Activated CD8-positive, alpha-beta memory T cell treated with anti-CD3 and anti-CD28 coated beads, Interleukin-2, amount 50 U/mL, for 24 hours (primary cell): ENCODE measurements around the gene CAST.

Experiments used
- DNase-seq: peaks from one replicate; pipeline ENCODE4 v3.0.0-alpha.2; 2020; ENCODE audit errors: extremely low read depth

CAST gene

DNA sequence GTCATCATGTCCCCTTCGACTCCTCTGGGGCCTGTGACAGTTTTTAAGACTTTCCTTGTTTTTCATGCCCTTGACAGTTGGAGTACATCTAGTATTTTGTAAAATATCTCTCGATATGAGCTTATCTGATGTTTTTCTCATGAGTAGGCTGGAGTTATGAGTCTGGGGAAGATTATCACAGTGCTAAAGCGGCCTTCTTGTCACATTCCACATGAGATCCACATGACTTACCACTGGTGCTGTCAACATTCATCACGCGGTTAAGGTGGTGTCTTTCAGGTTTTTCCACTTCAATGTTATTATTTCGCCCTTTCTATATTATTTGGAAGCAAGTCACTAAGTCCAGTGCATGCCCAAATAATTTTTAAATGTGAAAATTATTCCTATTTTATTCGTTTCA, 17.1 kb upstream of the CAST start:
- DNase-seq = no peak

DNA sequence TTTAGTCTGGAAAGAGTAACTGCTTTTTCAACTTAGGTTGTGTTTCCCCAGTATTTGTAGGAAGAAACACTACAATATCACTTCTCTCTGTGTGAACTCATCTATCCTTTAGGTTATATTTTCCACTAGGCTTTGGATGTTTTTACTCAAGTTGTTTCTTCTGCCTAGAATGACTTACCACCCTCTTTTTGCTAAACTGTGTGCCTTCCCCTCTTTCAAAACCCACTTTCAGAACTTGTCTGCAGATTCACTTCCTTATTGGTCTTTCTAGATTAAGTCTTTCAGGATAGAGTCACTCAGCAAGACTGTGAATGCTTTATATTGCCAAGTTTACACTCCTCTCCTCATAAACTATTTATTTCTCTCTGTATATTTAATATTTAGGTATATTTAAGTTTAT, 14.2 kb upstream of the CAST start:
- no peak for DNase-seq

DNA sequence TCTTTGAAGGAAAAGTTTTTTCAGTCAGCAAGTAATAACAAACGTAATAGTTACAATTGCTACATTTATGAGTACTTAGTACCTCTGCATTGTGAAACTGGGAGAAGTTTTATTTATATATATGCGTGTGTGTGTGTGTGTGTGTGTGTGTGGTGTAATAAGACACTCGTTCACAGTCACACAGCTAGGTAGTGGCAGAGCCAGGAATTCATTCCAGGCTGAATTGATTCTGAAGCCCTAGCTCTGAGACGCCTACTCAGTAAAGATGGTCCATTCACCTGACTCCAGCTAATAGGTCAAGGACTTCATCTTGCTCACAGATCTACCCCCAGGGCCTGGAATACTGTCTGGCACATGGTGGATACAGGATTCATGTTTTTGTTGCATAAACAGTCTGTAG, 13.6 kb upstream of the CAST start:
- no peak for DNase-seq

DNA sequence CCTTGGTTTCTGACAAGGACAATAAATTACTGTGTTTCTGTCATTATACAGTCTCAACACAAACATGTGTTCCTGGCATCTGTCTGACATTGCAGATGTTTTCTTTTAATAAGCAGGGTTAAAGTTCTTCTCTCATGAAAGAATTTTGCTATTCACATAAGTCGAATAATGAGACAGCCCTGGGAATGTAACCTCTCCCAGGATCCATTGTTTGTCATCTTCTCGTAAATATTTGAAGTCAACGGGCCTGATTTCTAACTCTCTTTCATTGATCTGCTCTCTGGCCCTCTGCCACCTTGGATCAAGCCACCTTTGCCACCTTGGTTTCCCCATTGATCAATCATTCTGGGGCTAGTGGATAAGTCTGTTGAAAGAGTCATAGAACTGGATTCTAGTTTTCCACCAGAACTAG, 12.9 kb upstream of the CAST start:
- DNase-seq = no peak

DNA sequence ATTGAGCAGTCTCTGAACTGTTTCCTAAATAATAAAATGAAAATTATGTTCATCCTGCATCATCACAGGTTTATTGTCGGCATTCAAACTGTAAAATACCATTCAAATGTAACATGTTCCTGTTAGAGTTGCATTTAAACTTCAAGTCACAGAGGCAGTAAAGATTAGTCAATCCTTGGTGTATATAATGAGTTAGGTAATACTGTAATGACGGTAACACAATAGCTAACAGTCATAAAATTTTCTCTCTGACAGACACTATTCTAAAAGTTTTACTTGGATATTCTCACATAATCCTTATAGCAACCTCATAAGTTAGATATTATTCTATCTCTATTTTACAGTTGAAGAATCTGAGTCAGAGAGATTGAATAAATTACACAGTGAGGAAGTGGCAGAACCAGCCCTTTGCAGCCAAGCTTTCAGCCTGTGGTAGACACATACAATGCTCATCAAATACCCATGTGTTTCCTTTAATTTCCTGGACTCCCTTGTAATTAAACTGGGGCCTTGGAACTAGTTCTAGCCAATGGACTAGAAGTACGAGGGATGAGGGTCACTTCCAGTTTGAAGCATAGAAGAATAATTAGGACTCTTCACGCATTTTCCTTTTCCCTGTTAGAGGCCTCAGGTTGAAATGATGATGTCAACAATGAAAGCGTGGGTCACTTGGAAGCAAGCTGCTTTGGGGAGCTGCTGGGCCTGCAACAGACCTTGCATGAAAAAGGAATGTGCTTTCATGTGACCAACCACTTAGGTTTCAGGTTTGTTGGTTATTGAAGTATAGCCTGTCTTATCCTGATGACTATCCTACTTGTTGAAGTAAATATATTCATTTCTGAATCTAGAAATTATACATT, 12.3 kb upstream of the CAST start:
- no peak for DNase-seq

DNA sequence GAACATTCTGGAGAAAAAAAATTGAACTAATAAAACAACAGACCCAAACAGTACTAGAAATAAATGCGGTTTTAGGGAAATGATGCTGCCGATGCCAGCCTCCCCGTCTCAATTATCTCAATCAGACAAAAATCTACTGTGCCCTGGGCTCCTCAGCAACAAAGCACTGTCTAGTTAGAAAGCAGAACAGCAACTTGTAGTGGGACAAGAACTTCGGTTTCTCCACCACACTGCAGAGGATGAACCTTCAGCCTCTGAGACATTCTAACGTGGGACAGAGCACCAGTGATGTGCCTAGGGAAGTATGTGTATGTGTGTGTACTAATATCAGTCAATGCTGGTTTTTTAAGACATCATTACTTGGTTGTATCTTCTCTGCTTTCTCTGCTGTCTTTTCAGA, 11.1 kb upstream of the CAST start:
- DNase-seq = no peak

DNA sequence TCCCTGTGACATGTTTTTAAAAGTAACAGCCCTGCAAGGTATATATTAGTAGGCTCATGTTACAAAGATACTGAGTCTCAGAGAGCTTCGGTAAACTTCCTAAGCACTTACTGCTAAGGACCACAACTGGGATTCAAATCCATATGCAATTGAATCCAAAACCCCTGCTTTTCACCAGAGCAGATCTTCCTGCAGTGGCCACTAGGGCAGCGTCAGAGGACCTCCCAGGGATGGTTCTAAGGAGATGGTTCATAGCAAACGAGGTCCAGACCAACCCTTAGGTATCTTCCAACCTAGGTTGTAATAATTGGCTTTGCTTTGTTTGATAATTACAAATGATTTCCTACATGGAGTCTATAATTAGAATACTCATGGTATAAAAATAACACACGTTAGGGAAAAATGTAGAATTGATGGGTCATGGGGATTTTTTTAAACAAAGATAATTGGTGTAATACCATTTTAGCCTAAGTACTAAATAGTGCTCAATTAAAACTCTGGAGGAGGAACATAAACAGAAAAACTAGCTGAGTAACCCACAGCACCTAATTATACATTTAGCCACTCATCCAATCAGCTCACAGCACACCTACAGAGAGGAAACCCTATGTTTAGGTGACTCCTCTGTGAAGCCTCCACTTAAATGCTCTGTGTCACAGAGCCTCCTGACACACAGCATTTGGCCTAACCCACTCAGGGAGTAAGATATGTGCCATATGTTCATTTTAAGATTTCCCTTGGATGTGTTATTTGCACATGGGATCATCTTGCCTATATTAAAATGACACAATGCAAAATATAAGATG, 10.0 kb upstream of the CAST start:
- DNase-seq = no peak

DNA sequence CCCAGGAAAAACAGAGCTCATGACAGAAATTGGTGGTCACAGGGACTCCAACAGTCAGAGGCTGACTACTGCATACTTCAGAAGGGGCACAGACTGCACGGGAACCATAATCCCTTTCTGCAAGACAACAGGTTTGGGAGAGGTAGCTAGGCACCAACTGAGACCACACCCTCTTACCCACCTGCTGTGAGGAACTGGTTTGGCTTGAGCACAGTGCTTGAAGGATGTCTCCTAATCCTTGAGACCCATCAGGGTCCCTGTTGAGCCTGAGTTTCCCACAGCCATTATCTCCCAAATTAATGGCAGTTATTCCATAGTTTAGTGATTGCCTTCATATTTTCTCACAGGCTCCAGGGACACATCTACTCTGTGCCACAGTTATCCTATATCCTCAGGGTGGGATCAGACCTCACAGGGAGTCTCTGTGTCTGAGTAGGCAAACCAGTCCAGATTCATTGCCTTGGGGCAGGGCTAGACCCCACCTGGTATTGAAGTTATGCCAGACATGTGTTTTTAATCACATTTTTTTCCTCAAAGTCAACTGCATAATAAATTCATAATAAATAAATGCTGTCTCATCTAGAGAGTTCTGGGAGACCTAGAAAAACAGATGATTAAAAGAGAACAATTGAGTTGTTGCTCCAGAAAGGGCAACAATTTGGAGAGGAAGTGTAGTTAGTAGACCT, 9.3 kb upstream of the CAST start:
- DNase-seq = no peak

DNA sequence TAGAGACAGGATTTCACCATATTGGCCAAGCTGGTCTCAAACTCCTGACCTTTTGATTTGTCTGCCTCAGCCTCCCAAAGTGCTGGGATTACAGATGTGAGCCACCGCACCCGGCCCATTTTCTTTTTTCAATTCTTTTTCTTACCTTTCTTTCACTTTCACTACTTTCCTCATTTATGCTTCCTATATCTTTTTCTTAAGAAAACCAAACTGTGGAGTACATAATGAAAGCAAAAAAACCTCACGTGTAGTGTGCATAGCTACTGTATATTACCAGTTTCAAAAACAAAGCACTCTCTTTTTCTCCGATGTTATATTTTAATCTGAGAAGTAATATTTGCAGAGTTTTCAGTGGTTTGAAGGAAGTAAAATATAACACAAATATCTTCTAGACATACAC, 8.0 kb upstream of the CAST start:
- no peak for DNase-seq

DNA sequence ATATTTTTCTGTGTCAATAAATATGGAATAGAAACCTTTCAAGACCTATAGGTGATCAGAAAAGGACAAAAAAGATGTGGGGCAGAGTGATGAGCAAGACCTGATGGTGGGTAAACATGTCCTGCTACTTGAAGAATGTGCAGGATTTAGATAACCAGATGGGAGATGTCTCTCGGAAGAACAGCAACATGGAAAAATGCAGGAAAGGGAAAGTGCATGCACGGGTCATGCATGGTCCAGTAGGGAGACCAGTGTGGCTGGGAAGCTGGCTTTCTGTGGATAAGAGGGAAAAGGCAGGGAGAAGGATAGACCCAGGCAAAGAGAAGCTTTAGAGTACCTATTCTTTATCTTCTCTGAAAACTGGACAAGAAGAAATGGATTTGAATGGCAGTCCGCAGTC, 7.1 kb upstream of the CAST start:
- no peak for DNase-seq

DNA sequence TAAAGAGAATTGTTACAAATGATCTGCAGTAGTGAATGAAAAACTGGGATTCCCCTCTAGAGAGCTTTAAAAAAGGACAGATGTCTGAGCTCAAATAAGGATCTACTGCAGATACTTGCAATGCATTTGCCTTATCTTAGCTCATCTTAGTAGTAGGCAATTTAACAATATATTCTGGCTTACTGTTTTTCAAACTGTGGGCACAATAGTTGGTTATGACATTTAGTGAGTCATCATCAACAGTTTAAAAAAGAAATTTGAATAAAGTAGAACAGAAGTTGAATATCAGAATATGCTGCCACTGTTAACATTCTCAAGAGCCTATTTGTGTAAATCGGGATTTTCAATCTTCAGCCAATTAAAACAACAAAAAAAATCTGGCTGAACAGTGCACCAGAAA, 6.7 kb upstream of the CAST start:
- DNase-seq = no peak

DNA sequence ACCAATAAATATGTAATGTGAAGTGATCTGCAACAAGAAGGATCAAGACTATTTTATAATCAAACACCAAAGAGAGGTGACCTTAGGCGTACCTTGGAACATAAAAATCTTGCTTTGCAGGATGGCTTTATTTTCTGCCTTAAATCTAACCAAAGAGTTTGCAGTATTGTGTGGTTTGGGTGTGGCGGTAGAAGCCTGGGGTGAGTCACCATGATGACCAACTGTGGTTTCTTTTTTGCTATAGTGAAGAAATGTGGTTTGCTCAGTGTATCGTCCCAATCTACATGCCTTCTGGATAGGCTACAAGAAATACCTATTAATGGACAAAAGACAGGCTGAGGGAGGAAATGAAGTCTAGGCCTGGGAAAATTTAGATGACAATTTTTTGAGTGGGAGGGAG, 5.1 kb upstream of the CAST start:
- peak; percentile 31 for DNase-seq

DNA sequence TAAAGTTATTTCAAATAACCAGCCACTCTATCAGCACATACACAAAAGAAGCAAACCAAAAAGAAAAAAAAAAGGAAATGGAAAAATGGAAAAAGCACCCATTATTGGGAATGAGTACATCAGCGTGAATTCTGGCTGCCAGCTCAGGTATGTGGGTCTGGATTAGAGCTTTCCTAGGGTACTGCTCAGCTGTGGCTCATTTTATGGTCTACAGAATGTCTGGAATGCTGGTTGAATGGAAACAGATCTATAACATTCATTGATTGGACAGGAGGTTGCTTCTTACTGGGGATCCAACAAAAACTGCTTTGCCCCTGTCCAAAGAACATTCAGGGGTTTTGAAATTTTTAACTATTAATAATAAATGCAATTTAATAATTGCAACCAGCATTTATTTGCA, 3.9 kb upstream of the CAST start:
- no peak for DNase-seq

DNA sequence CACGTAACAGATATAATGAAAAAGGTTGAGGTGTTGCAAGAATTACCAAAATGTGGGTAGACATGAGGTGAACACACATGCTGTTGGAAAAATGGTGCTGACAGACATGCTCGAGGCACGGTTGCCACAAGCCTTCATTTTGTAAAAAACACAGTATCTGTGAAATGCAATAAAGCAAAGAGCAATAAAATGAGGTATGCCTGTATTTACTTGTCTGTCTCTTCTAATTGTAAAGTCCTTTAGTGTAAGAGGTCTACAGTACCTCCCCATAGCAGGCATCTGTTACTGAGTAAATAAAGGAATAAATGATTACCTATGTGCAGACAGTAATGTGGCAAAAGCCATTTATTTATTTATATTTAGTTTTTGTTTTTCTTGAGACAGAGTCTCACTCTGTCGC, 3.0 kb upstream of the CAST start:
- no peak for DNase-seq

DNA sequence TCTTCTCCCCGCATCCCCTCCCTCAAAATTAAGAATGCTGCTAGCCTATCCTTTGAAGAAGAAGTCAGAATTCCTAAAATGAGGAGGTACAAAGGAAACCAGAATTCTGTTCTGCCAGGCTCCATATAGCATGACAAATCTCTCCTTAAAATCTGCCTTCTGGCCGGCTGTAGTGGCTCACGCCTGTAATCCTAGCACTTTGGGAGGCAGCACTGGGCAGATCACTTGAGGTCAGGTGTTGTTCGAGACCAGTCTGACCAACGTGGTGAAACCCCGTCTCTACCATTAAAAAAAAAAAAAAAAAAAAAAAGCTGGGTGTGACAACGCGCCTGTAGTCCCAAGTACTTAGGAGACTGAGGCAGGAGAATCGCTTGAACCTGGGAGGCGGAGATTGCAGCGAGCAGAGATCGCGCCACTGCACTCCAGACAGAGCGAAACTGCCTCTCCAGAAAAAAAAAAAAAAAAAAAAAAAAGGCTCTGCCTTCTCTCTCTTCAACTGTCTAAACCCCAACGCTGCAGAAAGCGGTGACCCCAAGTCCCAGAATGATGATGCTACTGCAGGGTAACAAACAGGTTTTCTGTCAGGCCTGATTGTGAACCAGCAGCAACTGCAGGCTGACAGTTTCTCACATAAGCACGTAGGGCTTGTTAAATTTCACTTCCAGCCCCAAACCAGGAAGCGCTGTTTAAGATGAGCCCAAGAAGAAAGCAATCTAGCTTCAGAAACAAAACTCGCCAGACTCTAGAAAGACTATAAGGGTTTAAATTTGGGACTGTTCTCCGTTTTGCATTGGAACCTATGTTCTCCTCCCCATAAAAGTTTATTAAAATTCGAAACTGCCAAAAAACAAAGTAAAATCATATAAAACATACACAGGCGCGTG, 963 bp upstream of the CAST start:
- no peak for DNase-seq

DNA sequence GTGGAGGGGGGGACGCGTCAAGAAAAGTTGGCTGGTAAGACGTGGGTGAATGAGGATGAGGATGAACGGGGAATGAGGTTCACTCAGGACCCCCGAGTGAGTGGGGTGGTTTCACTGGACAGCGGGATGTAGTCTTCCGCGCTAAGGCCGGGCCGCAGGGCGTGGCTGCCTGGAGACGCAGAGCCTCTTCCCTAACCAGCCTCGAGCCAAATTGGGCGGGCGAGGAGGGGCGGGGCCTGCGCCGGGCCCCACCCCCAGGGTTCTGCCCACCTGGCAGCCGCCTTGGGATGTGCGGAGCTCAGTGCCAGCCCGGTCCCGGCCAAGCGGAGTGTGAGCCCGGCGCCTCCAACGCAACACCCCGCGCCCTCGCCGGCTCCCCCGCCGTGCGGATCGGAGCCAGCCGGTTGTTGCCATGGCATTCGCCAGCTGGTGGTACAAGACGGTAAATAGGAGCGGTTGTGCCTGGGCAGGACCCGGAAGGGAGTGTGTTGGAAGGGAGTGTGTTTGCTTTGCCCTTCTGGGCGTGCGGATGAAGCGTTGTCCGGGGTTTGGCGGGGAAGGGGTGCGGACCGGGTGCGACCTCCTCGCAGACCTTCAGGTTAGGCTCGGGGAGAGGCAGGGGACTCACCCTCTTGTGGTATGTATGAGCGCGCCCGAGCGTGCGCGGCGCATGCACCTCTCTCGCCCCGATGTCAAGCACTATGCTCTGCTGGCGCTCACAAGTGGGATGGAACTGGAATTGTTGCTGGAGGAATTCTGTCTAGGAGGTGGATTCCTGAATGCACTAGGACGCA, 746 bp downstream of the CAST start:
- peak; percentile 55 for DNase-seq

DNA sequence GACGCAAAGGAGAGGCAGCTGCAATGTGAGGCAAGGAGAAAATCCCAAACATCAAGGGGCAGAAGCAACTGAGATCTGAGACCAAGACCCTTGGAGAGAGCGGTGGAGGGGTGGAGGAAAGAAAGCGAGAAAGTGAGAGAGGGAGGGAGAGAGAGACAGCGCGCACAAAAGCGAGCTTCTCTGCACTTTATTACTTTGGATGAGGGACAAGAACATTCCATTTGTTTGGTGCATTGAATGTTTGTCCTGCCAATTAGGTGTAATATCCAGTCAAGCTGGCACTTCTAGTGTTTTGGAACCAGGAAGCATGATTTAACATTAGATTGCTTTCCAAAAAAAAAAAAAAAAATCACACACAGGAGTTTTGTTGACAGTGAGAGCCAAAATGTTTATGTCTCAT, 1.4 kb downstream of the CAST start:
- DNase-seq = no peak

DNA sequence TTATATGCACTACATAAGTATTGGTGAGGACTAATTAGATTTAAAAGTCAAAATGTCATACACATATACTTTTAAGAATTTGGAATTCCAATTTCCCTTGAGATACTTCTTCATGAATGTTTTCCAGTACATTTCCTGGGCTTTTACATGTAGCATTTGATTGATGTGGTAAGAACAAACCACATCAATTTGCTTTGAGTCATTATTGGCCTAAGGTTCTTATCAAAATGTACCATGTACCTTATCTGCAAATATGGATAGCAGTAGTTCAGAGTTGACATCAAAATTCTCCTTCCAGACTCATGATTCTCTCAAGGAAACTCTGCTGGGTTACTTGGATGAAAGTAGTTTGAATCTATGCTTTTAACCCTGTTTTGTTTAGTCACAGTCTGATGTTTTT, 2.5 kb downstream of the CAST start:
- no peak for DNase-seq

DNA sequence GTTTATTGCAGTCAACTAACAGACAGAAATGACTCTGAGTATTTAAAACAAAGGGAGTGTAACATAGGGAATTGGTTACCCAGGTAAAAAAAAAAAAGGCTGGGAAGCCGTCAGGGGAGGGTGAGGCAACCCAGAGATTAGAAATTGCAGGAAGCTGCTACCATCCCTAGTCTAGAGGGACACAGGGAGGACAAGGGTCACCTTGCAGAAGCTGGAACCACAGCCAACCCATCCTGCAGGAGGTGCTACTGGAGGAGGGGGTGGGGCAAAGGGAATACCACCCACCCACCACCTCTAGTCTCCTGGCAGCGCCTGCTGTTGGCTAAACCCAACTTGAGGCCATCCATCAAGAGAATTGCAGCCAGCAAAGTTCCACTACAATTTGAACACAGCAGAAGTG, 6.5 kb downstream of the CAST start:
- no peak for DNase-seq

DNA sequence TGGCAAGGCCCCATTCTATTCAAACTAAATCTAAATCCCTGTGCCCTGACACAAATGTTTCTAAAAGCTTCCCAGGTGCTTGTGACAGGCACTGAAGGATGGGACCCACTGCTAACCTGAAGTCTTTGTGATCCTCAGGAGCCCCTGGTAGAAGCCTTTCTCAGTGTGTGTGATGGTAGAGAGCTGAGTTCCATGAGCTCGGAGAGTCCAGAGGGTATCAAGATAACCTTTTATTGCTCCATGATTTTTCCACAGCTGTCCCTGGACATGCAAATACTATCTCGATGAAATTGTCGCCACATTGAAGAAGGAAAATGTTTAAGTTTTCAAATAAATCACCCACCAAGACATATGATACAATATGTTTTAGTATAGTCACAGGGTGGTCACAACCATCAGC, 7.7 kb downstream of the CAST start:
- no peak for DNase-seq

DNA sequence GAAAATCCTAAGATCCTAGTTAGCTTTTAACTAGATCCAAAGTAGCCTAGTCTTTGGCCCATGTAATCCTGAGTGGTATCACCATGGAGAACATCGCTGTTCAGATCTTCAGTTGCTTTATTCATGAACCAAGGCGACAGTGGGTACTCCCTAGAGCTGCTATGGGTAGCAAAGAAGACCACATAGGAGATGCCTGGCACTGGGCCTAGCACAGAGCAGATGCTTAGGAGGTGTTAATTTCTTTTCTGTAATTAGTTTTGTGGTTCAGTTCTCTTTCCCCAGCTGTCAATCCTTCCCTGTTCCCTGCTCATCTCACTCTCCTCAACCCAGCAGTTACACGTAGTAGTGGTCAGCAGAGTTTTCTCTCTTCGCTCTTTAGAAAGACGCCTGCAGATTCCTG, 9.3 kb downstream of the CAST start:
- no peak for DNase-seq
